H54 (cell line): ENCODE results near the gene PSMB2.

Source experiments
- DNase-seq: peaks from one replicate; pipeline ENCODE4 v3.0.0; 2011; ENCODE audit warnings: low spot score, mixed read lengths; ENCODE audit not compliant: insufficient read length
- FAIRE-seq: peaks from 3 replicates; lab custom pipeline; 2011; peaks lifted over from hg19 to GRCh38; lab: Jason Lieb, UNC
- POLR2A ChIP-seq: IDR thresholded peaks from 2 replicates; pipeline ENCODE4 v1.6.1; 2011; ENCODE audit warnings: low read depth, mild to moderate bottlenecking, low read length

PSMB2 gene

GRCh38 chr1:35576061-35576765, 65.1 kb downstream of the PSMB2 start:
- no peak for FAIRE-seq
- no peak for TF ChIP-seq POLR2A
- DNase-seq = no peak

- TF ChIP-seq POLR2A = no peak
- DNase-seq (no peak), FAIRE-seq (no peak)
These were observed 65.8 kb downstream of the PSMB2 start for GRCh38 chr1:35575416-35575958.

DNA sequence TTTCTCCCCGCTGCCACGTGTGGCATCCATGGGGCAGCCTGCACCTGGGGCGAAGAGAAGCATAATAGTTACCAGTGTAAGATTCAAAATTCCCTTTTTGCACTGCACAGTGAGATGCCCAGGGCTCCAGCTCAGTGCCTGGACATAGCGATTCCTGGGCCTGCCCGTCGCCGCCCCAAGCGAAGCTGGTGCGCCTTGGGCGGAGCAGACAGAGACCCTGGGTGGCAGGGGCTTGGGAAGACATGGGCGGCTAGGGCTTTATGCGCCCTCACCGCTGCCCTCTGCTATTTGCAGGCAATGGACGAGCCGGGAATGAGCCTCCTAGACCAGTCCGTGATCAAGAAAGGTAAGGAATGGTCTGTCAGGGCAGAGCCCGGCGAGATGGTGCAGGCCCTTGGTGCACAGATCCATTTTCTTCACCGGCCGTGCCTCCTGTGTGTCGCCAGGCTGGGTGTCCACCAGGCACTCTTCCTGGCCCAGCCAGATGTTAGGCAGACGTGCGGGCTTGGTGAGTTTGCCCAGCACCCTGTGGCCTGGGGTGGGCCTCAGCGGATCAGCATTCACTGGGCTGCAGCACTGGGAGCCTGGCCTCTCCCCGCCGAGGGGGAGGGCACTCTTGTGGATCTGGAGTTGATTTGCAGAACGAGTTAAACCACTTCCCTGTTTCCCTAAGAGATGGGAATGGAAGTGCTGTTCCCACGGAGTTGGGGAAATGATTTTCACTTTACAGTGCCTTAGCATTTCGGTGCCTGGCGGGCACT, 66.5 kb downstream of the PSMB2 start:
- no peak for TF ChIP-seq POLR2A
- FAIRE-seq = no peak
- no peak for DNase-seq

DNA sequence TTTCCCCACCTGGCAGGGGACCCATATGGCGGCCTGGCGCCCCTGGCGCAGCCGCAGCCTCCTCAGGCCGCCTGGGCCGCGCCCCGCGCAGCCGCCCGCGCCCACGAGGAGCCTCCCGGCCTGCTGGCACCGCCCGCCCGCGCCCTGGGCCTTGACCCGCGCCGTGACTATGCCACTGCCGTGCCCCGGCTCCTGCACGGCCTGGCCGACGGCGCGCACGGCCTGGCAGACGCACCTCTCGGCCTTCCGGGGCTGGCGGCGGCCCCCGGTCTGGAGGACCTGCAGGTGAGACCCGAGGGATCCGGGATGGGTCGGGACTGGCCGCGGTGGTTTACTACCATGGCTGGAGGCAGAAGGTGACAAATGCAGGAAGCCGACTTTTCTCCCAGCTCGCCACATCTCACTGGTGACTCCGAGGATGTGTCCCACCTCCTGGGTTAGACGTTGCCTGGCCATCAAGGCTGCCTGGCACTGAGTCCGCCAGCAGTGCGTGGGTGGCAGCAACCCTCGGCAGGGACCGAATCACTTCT, 67.1 kb downstream of the PSMB2 start:
- FAIRE-seq = no peak
- no peak for DNase-seq
- TF ChIP-seq POLR2A = no peak

DNA sequence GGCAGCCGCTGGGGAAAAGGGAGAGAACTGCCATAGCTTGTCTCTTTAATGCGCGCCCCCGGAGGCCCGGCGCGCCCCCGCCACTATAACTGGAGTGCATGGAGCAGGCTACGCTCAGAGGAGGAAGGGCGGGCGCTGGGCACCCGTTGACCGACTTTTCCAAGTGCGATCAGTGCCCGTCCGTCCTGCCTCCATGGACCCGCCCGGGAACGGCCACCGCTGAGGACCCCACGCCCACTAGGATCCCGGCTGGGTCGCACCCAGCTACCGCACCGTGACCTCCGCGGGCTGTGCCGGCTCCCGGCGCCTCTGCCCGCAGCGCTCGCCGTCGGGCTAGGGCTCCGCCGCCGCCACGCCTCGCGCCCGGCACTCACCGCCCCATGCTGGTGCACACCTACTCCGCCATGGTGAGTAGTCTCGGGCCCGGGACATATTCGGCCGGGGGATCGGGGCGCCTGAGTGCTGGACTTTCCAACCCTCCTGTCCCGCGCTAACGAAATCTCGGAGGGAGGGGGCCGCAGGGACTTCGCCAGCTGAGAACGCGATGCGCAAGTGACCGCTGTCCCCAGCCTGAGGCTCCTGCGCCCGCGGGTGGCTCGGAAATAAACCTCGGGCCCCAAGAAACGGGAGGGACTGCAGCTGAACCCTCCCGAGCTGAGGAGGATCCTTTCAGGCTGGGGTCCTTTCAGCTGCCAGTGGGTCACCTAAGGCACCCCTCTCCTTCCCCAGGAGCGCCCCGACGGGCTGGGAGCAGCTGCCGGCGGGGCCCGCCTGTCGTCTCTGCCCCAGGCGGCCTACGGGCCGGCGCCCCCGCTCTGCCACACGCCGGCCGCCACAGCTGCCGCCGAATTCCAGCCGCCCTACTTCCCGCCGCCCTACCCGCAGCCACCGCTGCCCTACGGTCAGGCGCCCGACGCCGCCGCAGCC, 67.9 kb downstream of the PSMB2 start, which contains the start of gene TFAP2E:
TSS of gene TFAP2E (plus strand) at position 117 of the 927 bp plus-strand sequence. CDS start at position 381, 264 bp downstream.
- TF ChIP-seq POLR2A = no peak
- FAIRE-seq (no peak), DNase-seq (no peak)

- no peak for TF ChIP-seq POLR2A
- no peak for FAIRE-seq
- no peak for DNase-seq
These were observed 69.0 kb downstream of the PSMB2 start for GRCh38 chr1:35572296-35572695.

DNA sequence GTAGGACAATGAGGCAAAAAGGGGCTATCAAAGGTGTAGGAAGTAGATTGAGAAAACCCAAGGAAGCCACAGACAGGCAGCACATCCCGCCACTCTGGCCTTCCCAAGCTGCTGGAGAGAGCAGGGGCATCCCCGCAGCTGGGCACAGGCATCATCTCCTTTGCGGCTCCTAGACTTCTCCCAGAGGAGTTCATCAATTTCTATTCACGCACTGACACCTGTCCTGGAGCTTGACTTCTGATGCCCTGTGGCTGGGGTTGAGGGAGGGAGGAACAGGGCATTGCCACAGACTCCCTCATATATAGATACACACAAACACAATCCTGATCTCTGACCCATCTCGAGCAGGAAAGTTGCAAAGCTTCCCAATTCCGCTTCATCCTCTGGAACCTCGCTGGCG, 70.1 kb downstream of the PSMB2 start:
- FAIRE-seq (no peak), DNase-seq (no peak)
- no peak for TF ChIP-seq POLR2A

DNA sequence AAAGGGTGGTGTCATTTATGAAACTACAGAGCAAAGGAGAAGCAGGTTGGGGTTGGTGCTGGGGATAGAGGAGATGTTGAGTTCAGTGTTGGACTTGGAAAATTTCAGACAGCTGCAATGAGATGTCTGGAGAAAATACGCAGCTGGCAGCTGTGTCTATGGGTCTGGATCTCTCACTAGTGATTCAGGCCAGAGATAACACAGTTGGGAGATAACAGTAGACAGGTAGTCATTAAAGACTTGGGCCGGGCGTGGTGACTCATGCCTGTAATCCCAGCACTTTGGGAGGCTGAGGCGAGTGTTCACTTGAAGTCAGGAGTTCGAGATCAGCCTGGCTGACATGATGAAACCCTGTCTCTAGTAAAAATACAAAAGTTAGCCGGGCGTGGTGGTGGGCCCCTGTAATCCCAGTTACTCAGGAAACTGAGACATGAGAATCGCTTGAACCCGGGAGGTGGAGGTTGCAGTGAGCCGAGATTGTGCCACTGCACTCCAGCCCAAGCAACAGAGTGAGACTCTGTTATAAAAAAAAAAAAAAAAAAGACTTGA, 70.7 kb downstream of the PSMB2 start:
- FAIRE-seq = no peak
- TF ChIP-seq POLR2A = no peak
- no peak for DNase-seq

DNA sequence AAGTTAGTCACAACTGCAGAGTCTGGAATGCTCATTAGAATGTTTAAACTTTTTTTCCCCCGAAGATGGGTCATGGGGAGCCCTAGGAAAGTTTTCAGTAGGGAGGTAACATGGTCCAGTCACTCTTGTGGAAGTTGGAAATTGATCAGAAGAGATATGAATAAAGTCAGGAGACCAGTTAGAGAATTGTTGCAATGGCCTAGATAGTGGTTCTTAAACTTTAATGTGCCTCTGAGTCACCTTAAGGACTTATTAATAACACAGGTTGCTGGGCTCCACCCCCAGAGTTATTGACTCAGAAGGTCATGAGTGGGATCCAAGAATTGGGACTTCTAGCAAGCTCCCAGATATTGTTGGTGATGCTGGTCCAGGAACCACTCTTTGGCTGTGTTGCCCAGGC, 71.4 kb downstream of the PSMB2 start:
- TF ChIP-seq POLR2A = no peak
- FAIRE-seq = no peak
- peak; percentile 71 for DNase-seq

- TF ChIP-seq POLR2A = no peak
- FAIRE-seq (peak; percentile 48), DNase-seq (peak; percentile 81)
These were observed 72.3 kb downstream of the PSMB2 start for GRCh38 chr1:35568975-35569395.

GRCh38 chr1:35567947-35568558, 73.3 kb downstream of the PSMB2 start:
- FAIRE-seq (no peak), DNase-seq (no peak)
- TF ChIP-seq POLR2A = no peak

DNA sequence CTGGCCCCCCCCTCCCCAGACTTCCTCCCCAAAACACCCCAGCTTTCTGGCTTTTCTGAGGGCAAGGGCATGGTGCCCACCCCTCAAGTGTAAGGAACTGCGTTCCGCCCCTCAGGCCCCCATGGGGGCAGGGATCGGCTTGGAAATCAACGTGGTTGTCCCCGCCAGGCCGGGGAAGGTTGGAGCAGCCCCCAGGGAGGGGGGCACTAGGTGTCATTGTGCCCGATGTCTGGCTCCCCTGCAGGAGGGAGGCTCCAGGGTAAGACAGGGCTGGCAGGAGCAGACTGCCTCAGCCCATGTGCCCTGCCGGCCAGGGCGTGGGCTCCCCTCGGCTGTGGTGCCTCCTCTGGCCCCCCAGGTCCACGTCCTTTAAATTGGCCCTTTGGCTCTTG, 75.6 kb downstream of the PSMB2 start:
- FAIRE-seq (no peak), DNase-seq (no peak)
- TF ChIP-seq POLR2A = no peak
